Prostate gland (tissue), 2 donors: Measurements from ENCODE around the gene GRID2.

Experiments used
- POLR2A ChIP-seq: fragments of 450-650 bp; IDR thresholded peaks from one replicate; pipeline ENCODE4 v1.6.1; 2016; ENCODE audit warnings: antibody characterized with exemption, mild to moderate bottlenecking
- POLR2AphosphoS5 ChIP-seq: sonication (generic); formaldehyde crosslinking; IDR thresholded peaks from one replicate; pipeline ENCODE4 v1.6.1; 2017; ENCODE audit warnings: antibody characterized with exemption
- TF ChIP-seq, protein P1 (sequence below), 4 experiments: fragments of 200-600 bp in 2 of 4; fragments of 450-650 bp in 2 of 4; sonication (generic) in 2 of 4; IDR thresholded peaks; 1 replicate in 3 of 4; 2 replicates in 1 of 4; pipeline ENCODE4 v1.5.1; 2016 to 2019; ENCODE audit warnings: antibody characterized with exemption in 4 of 4, mild to moderate bottlenecking in 2 of 4, moderate library complexity in 2 of 4

DNA sequence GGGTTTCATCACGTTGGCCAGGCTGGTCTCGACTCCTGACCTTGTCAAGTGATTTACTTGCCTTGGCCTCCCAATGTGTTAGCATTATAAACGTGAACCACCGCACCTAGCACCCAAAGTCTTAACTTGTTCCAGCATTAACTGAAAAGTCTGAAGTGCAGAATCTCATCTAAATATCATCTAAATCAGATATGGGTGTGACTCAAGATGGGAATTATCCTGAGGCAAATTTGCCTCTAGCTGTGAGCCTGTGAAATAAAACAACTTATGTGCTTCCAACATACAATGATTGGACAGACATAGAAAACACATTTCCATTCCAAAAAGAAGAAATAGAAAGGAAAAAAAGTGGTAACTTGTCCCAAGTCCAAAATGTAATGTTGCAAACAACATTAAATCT, 883.7 kb downstream of the GRID2 start:
- TF ChIP-seq, protein P1, sequence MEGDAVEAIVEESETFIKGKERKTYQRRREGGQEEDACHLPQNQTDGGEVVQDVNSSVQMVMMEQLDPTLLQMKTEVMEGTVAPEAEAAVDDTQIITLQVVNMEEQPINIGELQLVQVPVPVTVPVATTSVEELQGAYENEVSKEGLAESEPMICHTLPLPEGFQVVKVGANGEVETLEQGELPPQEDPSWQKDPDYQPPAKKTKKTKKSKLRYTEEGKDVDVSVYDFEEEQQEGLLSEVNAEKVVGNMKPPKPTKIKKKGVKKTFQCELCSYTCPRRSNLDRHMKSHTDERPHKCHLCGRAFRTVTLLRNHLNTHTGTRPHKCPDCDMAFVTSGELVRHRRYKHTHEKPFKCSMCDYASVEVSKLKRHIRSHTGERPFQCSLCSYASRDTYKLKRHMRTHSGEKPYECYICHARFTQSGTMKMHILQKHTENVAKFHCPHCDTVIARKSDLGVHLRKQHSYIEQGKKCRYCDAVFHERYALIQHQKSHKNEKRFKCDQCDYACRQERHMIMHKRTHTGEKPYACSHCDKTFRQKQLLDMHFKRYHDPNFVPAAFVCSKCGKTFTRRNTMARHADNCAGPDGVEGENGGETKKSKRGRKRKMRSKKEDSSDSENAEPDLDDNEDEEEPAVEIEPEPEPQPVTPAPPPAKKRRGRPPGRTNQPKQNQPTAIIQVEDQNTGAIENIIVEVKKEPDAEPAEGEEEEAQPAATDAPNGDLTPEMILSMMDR (IDR thresholded peaks at IDR 0.05) = no peak
- no peak for TF ChIP-seq POLR2AphosphoS5
- TF ChIP-seq POLR2A = no peak
